Measurements from ENCODE around the gene KLF1. TPM values are rescaled to one million over a fixed set of nuclear protein-coding genes. Genes with fewer than 3 reads are reported as not detected.

The KLF1 gene
- total and polyA plus RNA-seq, 4 donors, result 0.39 TPM; not detected in 3

GRCh38 chr19:12873891-12874745, 12.9 kb downstream of the KLF1 start:
- intact Hi-C loops (cut with DNase I), result no loop called here
- peaks cover 0 to 5% of the 10 kb centered on the region in 2 donors for H3K36me3 ChIP-seq (ENCODE audit: control insufficient read depth in 1 of 2, insufficient read depth in 2 of 2, low read length in 1 of 2)
- DNase-seq, result peak in 1 of 2 donors; percentile 42
- H3K4me3 ChIP-seq (ENCODE audit: low read length in 2 of 2), result no peak overlapping the region
- no peaks in the 10 kb centered on the region for H3K4me1 ChIP-seq (ENCODE audit: control insufficient read depth in 1 of 2, insufficient read depth in 2 of 2, low read length in 2 of 2)
- H3K9me3 ChIP-seq (ENCODE audit: control insufficient read depth, low read length), result no peaks in the 10 kb centered on the region
- no peaks in the 10 kb centered on the region for H3K27me3 ChIP-seq (ENCODE audit: control insufficient read depth in 1 of 2, insufficient read depth in 2 of 2, low read length in 1 of 2)
- WGBS, 2 donors, result 87 to 88% methylated on average over 79 to 86 of the region's 86 CpGs
- no peak overlapping the region for H3K27ac ChIP-seq (ENCODE audit: low read depth in 1 of 2, low read length in 2 of 2)
- ATAC-seq (ENCODE audit: low FRiP score), result peak; percentile 26

DNA sequence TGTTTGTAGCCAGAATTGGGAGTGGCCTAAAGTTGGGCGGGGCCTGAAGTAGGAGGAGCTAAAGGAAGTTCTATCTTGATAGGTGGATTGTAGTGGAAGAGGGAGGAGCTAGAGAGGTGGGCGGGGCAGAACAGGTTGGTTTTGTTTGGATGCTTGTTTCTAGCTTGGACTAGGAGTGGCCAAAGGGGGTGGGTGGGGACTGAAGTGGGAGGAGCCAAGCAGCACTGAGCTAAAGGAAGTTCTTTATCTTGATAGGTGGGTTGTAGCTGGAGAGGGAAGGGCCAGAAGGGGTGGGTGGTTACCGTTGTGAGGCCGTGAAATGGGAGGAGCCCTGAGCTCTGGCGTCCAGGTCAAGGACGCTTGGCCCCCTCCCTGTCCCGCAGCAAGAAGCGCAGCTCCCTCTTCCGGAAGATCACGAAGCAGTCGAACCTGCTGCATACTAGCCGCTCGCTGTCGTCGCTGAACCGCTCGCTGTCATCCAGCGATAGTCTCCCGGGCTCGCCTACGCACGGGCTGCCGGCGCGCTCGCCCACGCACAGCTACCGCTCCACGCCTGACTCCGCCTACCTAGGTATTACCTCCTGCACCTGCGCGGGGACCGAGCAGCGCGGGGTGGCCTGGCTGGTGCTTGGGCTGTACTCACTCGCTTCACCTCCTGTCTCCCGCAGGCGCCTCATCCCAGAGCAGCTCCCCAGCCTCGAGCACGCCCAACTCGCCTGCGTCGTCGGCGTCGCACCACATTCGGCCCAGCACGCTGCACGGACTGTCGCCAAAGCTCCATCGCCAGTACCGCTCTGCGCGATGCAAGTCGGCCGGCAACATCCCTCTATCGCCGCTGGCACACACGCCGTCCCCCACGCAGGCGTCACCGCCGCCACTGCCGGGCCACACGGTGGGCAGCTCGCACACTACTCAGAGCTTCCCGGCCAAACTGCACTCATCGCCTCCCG, 13.8 kb downstream of the KLF1 start:
- intact Hi-C loops (cut with DNase I), result no loop called here
- DNase-seq (peak in 1 of 2 donors; percentile 76), ATAC-seq (ENCODE audit: low FRiP score) (peak; percentile 37)
- H3K9me3 ChIP-seq (ENCODE audit: control insufficient read depth, low read length), result no peaks in the 10 kb centered on the region
- H3K36me3 ChIP-seq (ENCODE audit: control insufficient read depth in 1 of 2, insufficient read depth in 2 of 2, low read length in 1 of 2), result peaks cover 0 to 2% of the 10 kb centered on the region in 2 donors
- 46 to 50% methylated on average over 65 to 70 of the region's 70 CpGs for WGBS, 2 donors
- H3K4me1 ChIP-seq (ENCODE audit: control insufficient read depth in 1 of 2, insufficient read depth in 2 of 2, low read length in 2 of 2), result no peaks in the 10 kb centered on the region
- H3K4me3 ChIP-seq (ENCODE audit: low read length in 2 of 2), result no peak overlapping the region
- H3K27ac ChIP-seq (ENCODE audit: low read depth in 1 of 2, low read length in 2 of 2), result no peak overlapping the region
- no peaks in the 10 kb centered on the region for H3K27me3 ChIP-seq (ENCODE audit: control insufficient read depth in 1 of 2, insufficient read depth in 2 of 2, low read length in 1 of 2)

DNA sequence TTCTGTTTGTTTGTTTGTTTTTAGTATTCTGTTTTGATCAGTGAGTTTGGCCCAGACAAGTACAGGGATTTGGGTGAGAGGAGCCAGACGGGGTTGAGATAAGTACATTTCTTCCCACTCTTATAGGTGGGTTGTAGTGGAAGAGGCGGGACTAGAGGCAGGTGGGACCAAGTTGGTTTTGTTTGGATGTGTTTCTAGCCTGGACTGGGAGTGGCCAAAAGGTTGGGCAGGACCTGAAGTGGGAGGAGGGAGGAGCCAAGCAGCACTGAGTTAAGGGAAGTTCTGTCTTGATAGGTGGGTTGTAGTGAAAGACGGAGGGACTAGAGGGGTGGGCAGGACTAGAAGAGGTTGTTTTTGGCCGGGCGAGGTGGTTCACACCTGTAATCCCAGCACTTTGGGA, 14.7 kb downstream of the KLF1 start:
- H3K4me3 ChIP-seq (ENCODE audit: low read length in 2 of 2), result no peak overlapping the region
- H3K9me3 ChIP-seq (ENCODE audit: control insufficient read depth, low read length), result no peaks in the 10 kb centered on the region
- intact Hi-C loops (cut with DNase I), result no loop called here
- ATAC-seq (ENCODE audit: low FRiP score), result no peak
- H3K27ac ChIP-seq (ENCODE audit: low read depth in 1 of 2, low read length in 2 of 2), result no peak overlapping the region
- H3K4me1 ChIP-seq (ENCODE audit: control insufficient read depth in 1 of 2, insufficient read depth in 2 of 2, low read length in 2 of 2), result no peaks in the 10 kb centered on the region
- 90 to 92% methylated on average over 5 of the region's 5 CpGs for whole genome bisulfite sequencing, 2 donors
- peaks cover 0 to 2% of the 10 kb centered on the region in 2 donors for H3K36me3 ChIP-seq (ENCODE audit: control insufficient read depth in 1 of 2, insufficient read depth in 2 of 2, low read length in 1 of 2)
- H3K27me3 ChIP-seq (ENCODE audit: control insufficient read depth in 1 of 2, insufficient read depth in 2 of 2, low read length in 1 of 2), result no peaks in the 10 kb centered on the region
- DNase-seq, result peak in 1 of 2 donors; percentile 19

DNA sequence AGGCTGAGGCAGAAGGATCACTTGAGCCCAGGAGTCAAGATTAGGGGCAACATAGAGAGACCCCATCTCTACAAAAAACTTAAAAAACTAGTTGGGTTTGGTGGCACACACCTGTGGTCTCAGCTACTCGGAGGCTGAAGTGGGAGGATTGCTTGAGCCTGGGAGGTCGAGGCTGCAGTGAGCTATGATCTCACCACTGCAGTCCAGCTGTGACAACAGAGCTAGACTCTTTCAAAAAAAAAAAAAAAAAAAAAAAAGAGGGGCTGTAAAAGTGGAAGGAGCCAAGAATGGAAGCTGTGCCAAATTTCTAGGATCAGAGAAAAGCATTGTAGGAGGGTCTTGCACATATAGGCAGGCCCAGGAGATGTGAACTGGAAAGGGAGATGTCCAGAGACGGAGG, 15.3 kb downstream of the KLF1 start:
- DNase-seq, result peak in 1 of 2 donors; percentile 9
- H3K4me3 ChIP-seq (ENCODE audit: low read length in 2 of 2), result no peak overlapping the region
- WGBS, 2 donors, result 64 to 76% methylated on average over 3 of the region's 3 CpGs
- no peaks in the 10 kb centered on the region for H3K4me1 ChIP-seq (ENCODE audit: control insufficient read depth in 1 of 2, insufficient read depth in 2 of 2, low read length in 2 of 2)
- no peak overlapping the region for H3K27ac ChIP-seq (ENCODE audit: low read depth in 1 of 2, low read length in 2 of 2)
- intact Hi-C loops (cut with DNase I), result no loop called here
- no peaks in the 10 kb centered on the region for H3K27me3 ChIP-seq (ENCODE audit: control insufficient read depth in 1 of 2, insufficient read depth in 2 of 2, low read length in 1 of 2)
- H3K36me3 ChIP-seq (ENCODE audit: control insufficient read depth in 1 of 2, insufficient read depth in 2 of 2, low read length in 1 of 2), result peaks cover 0 to 2% of the 10 kb centered on the region in 2 donors
- no peak for ATAC-seq (ENCODE audit: low FRiP score)
- no peaks in the 10 kb centered on the region for H3K9me3 ChIP-seq (ENCODE audit: control insufficient read depth, low read length)

DNA sequence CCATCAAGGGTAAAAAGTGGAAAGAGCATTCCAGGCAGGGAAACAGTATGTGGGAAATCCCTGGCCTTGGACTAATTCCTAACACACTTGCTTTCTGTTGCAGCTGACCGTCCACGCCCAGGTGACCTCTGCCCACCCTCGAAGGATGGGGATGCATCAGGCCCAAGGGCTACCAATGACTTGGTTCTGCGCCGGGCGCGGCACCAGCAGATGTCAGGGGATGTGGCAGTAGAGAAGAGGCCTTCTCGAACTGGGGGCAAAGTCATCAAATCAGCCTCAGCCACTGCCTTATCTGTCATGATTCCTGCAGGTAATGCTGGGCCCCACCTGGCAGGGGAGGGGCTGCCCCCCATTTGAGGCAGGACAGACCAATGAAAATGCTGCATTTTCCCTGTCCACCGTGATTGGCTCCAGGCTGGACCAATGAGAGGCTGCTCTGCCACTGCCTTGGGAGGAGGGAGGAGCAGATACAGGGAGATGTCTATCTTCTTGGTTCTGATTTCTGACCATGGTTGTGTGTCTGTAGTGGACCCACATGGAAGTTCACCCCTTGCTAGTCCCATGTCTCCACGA, 18.4 kb downstream of the KLF1 start:
- ATAC-seq (ENCODE audit: low FRiP score), result no peak
- Histone ChIP-seq H3K36me3 (ENCODE audit: control insufficient read depth in 1 of 2, insufficient read depth in 2 of 2, low read length in 1 of 2) (no peaks in the 10 kb centered on the region), H3K4me1 (ENCODE audit: control insufficient read depth in 1 of 2, insufficient read depth in 2 of 2, low read length in 2 of 2) (no peaks in the 10 kb centered on the region), H3K27me3 (ENCODE audit: control insufficient read depth in 1 of 2, insufficient read depth in 2 of 2, low read length in 1 of 2) (no peaks in the 10 kb centered on the region), H3K27ac (ENCODE audit: low read depth in 1 of 2, low read length in 2 of 2) (no peak overlapping the region), H3K9me3 (ENCODE audit: control insufficient read depth, low read length) (no peaks in the 10 kb centered on the region), H3K4me3 (ENCODE audit: low read length in 2 of 2) (no peak overlapping the region)
- intact Hi-C loops (cut with DNase I), result no loop called here
- WGBS, 2 donors, result 94 to 96% methylated on average over 10 of the region's 10 CpGs
- DNase-seq, result no peak

DNA sequence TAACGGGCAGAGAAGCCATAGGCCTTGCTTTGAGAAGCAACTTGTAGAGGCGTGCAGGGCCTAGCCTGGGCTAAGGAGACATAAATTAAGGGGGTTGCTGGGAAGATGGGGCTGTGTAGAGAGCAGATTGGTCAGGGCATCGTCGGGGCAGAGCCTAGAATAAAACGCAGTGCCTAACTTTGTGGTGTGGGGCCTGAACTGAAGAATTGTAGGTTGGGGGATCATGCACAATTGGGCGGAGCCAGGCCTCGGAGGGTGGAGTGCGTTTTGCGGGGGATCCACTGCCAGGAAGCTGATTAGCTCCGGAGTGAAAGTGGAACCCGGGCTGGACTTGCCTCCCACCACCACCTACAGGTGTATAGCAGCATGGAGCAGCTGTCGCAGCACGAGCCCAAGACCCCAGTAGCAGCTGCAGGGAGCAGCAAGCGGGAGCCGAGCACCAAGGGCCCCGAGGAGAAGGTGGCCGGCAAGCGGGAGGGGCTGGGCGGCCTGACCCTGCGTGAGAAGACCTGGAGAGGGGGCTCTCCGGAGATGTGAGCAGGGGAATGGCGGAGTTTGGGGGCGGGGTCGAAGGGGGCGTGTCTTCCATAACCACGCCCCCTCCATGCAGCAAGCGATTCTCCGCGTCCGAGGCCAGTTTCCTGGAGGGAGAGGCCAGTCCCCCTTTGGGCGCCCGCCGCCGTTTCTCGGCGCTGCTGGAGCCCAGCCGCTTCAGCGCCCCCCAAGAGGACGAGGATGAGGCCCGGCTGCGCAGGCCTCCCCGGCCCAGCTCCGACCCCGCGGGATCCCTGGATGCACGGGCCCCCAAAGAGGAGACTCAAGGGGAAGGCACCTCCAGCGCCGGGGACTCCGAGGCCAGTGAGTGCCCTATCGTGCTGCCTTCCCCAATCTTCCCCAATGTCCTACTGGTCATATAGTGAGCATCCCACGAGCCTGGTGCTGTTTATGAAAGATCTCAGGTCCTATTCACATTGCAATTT, 19.6 kb downstream of the KLF1 start:
- H3K27me3 ChIP-seq (ENCODE audit: control insufficient read depth in 1 of 2, insufficient read depth in 2 of 2, low read length in 1 of 2), result no peaks in the 10 kb centered on the region
- peak; percentile 69 for ATAC-seq (ENCODE audit: low FRiP score)
- no peak overlapping the region for H3K27ac ChIP-seq (ENCODE audit: low read depth in 1 of 2, low read length in 2 of 2)
- no peaks in the 10 kb centered on the region for H3K9me3 ChIP-seq (ENCODE audit: control insufficient read depth, low read length)
- 12 to 16% methylated on average over 36 to 51 of the region's 51 CpGs for WGBS, 2 donors
- DNase-seq, result peak in 1 of 2 donors; percentile 87
- intact Hi-C loops (cut with DNase I), result no loop called here
- H3K36me3 ChIP-seq (ENCODE audit: control insufficient read depth in 1 of 2, insufficient read depth in 2 of 2, low read length in 1 of 2), result no peaks in the 10 kb centered on the region
- H3K4me1 ChIP-seq (ENCODE audit: control insufficient read depth in 1 of 2, insufficient read depth in 2 of 2, low read length in 2 of 2), result no peaks in the 10 kb centered on the region
- H3K4me3 ChIP-seq (ENCODE audit: low read length in 2 of 2), result no peak overlapping the region

DNA sequence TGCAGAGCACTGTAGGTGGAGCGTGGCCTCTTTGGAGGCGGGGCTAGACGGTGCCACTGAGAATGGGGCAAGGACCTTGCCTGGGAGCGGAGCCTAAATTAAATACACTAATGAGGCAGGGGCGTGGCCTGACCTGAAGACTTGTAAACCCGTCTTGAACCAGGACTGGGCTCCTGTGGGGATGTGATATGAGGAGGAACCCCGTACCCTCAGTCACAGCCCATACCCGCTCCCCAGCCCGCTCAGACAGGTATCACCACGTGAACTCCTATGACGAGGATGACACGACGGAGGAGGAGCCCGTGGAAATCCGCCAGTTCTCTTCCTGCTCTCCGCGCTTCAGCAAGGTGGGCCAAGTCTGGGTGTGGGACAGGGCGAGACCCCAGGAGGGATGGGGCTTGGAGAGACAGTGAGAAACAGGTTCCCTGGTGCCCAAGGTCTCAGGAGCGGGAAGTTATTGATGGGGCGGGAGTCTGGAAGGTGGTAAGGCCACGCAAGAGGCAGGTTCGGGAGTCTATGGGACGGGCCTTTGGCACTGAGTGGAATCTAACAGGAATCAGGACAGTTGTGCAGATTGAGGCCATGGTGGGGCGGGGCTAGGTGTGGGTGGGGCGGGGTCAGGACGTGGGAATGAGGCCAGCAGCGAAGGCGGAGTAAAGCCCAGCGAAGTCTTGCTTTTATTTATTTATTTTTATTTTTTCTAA, 20.4 kb downstream of the KLF1 start:
- 87 to 89% methylated on average over 29 of the region's 29 CpGs for WGBS, 2 donors
- ATAC-seq (ENCODE audit: low FRiP score), result no peak
- intact Hi-C loops (cut with DNase I), result no loop called here
- H3K27me3 ChIP-seq (ENCODE audit: control insufficient read depth in 1 of 2, insufficient read depth in 2 of 2, low read length in 1 of 2), result no peaks in the 10 kb centered on the region
- H3K36me3 ChIP-seq (ENCODE audit: control insufficient read depth in 1 of 2, insufficient read depth in 2 of 2, low read length in 1 of 2), result no peaks in the 10 kb centered on the region
- no peaks in the 10 kb centered on the region for H3K4me1 ChIP-seq (ENCODE audit: control insufficient read depth in 1 of 2, insufficient read depth in 2 of 2, low read length in 2 of 2)
- no peaks in the 10 kb centered on the region for H3K9me3 ChIP-seq (ENCODE audit: control insufficient read depth, low read length)
- H3K4me3 ChIP-seq (ENCODE audit: low read length in 2 of 2), result no peak overlapping the region
- no peak overlapping the region for H3K27ac ChIP-seq (ENCODE audit: low read depth in 1 of 2, low read length in 2 of 2)
- no peak for DNase-seq

Measured in aorta (tissue), 5 donors.